ENCODE measurements around the gene NLRC5. TPM values are rescaled to one million over a fixed set of nuclear protein-coding genes. Genes with fewer than 3 reads are reported as not detected.
"Not testable (repeated sequence)": the region's sequence is repeated elsewhere in the genome, so short reads cannot be mapped to it uniquely, and the experiment has no call there.

NLRC5 gene
- total RNA-seq, 2 donors from 2014 or later = 78.1 to 79.7 TPM

- intact Hi-C loops (cut with DNase I) = no loop called here
- H3K9me3 ChIP-seq = no peaks in the 10 kb centered on the region
- H3K9ac ChIP-seq (ENCODE audit: low read depth in 2 of 2, low read length in 2 of 2) = no peak overlapping the region
- H3K27me3 ChIP-seq = no peaks in the 10 kb centered on the region
- no peaks in the 10 kb centered on the region for H3K36me3 ChIP-seq
- H3K27ac ChIP-seq = no peak overlapping the region
- DNase-seq = no peak
- H3K4me3 ChIP-seq = no peak overlapping the region
- no peak for TF ChIP-seq CTCF (IDR thresholded peaks at IDR 0.05)
- peaks cover 3% of the 10 kb centered on the region for H3K4me1 ChIP-seq
These were observed 11.8 kb downstream of the NLRC5 start for GRCh38 chr16:57001026-57001679.

DNA sequence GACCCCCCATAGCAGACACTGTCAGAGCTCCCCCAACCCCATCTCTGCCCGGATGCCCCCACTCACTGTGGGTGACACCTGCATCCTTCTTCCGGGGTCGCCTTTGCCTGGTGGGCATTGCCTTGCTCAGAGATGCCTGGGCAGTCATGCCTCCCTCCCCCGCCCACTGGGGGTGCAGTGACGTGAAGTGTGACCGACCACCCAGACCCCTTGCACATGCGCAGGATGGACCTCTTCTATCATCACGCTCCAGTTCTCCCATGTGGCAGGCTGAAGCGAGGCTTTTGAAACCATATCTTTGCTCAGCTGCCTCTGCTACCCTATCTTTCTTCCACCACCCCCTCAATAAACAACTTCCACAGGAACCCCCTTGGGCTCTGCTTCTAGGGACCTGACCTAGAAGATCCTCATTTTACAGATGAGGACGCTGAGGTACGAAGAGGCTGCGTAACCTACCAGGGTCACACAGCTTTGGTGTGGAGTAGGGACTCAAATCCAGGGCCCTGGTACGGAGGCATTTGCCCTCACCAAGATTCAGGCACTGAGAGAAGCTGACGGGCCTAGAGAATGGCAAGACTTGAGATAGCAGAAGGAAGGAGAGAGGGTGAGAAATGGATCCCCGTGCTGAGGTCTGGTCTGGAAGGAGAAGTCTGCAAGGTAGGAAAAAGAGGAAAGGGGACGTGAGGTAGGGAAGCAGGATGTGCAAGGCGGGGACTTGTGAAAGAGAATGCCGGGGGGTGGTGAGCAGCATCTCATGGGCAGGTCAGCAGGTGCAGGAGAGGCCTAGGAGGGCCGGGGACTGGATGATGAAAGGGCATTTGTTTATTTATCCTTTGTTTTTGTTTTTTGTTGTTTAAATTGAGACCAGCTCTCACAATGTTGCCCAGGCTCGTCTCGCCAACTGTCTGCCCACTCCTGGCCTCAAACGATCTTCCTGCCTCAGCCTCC lies 14.4 kb downstream of the NLRC5 start:
- Histone ChIP-seq H3K9ac (ENCODE audit: low read depth in 2 of 2, low read length in 2 of 2) (no peak overlapping the region), H3K9me3 (no peaks in the 10 kb centered on the region), H3K4me3 (no peak overlapping the region), H3K27ac (no peak overlapping the region), H3K27me3 (no peaks in the 10 kb centered on the region), H3K36me3 (no peaks in the 10 kb centered on the region), H3K4me1 (peaks cover 3% of the 10 kb centered on the region)
- TF ChIP-seq CTCF (IDR thresholded peaks at IDR 0.05) = no peak
- intact Hi-C loops (cut with DNase I) = no loop called here
- no peak for DNase-seq

GRCh38 chr16:57004387-57005250 lies 15.3 kb downstream of the NLRC5 start:
- intact Hi-C loops (cut with DNase I) = no loop called here
- Histone ChIP-seq H3K27ac (no peak overlapping the region), H3K9ac (ENCODE audit: low read depth in 2 of 2, low read length in 2 of 2) (no peak overlapping the region)

GRCh38 chr16:57005597-57005996 lies 16.2 kb downstream of the NLRC5 start:
- intact Hi-C loops (cut with DNase I); H3K4me3 ChIP-seq; H3K4me1 ChIP-seq; H3K9me3 ChIP-seq; H3K27me3 ChIP-seq; H3K9ac ChIP-seq (ENCODE audit: low read depth in 2 of 2, low read length in 2 of 2); H3K27ac ChIP-seq; H3K36me3 ChIP-seq; DNase-seq: not testable (repeated sequence)

More at GRCh38 chr16:57004387-57005250, 15.3 kb downstream of the NLRC5 start:
- Histone ChIP-seq H3K4me1 (peaks cover 3% of the 10 kb centered on the region), H3K4me3 (no peak overlapping the region), H3K36me3 (no peaks in the 10 kb centered on the region), H3K27me3 (no peaks in the 10 kb centered on the region), H3K9me3 (no peaks in the 10 kb centered on the region)
- no peak for DNase-seq
- no peak for TF ChIP-seq CTCF (IDR thresholded peaks at IDR 0.05)

DNA sequence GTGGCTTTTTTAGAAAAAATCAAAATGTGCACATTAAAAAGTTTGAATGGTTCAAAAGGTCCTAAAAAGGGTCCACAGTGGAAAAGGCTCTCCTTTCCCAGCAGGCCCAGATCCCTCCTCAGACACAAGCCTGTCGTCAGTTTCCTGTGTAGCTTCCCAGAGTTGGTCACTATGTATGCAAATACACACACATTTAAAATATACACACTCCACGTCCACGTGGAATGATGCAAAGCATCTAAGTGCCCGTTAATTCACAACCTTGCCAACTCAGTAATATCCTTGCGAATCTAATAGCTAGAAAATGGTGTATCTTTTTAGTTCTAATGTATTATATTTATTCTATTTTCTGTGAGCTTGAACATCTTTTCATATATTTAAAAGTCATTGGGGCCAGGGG lies 17.7 kb downstream of the NLRC5 start:
- no peak overlapping the region for H3K27ac ChIP-seq
- no peaks in the 10 kb centered on the region for H3K9me3 ChIP-seq
- intact Hi-C loops (cut with DNase I) = no loop called here

More for the DNA sequence above, 17.7 kb downstream of the NLRC5 start:
- DNase-seq = no peak
- H3K9ac ChIP-seq (ENCODE audit: low read depth in 2 of 2, low read length in 2 of 2) = no peak overlapping the region
- no peak for TF ChIP-seq CTCF (IDR thresholded peaks at IDR 0.05)
- H3K27me3 ChIP-seq = no peaks in the 10 kb centered on the region
- no peaks in the 10 kb centered on the region for H3K36me3 ChIP-seq
- no peaks in the 10 kb centered on the region for H3K4me1 ChIP-seq
- H3K4me3 ChIP-seq = no peak overlapping the region
